ENCODE results near the gene ADCY6.

The ADCY6 gene

DNA sequence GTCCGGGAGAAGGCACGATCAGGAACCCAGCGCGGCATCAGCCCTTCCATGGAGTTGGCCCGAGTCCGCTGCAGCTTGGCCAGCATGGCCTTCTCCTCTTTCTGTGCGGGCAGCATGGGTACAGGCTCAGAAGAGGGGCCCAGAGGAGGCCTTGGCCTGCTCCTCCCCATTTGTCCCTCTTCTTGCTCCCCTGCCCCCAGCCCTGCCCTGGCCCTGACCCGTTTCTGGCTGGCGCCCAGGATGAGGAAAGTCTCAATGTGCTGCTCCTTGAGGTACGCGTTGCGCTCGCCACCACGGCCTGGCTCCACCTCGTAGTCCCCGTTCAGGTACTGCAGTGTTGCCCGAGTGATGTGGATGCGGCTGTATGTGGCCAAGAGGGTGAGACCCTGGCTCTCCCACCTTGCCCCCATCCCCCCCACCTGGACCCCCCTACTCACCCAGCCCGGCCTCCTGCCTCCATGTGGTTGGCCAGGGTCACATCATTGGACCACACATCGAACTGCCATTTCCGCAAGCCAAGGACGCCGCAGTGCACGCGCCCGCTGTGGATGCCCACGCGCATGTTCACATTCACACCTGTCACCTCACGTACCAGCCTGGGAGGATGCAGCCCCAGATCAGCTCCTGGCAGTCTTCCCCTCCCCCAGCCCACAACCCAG lies 12.8 kb downstream of the ADCY6 start:
- DNase-seq (ENCODE audit: extremely low read depth, low read depth) = no peak
- no peak for TF ChIP-seq CTCF (IDR thresholded peaks at IDR 0.05; ENCODE audit: low read depth, low read length)

DNA sequence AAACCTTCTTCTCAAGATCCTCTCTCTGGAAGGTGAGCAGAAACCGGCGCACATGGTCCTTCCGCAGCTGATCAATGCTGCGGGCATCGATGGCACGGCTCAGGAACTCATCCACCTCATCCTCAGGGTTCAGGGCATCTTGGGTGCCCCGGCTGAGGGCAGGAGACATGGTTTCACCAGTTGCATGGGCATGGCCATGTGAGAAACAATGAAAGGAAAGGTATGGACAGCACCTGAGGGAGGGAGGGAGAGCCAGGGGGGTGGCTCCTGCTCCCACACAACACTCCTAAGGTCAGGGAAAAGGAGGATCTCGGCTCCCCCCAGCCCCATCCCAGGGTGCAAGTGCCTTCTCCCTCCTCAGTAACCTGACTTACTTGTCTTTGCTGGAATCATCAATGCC lies 13.6 kb downstream of the ADCY6 start:
- DNase-seq (ENCODE audit: extremely low read depth, low read depth) = no peak
- TF ChIP-seq CTCF (IDR thresholded peaks at IDR 0.05; ENCODE audit: low read depth, low read length) = no peak

GRCh38 chr12:48774516-48774915 lies 14.4 kb downstream of the ADCY6 start:
- TF ChIP-seq CTCF (IDR thresholded peaks at IDR 0.05; ENCODE audit: low read depth, low read length) = no peak
- DNase-seq (ENCODE audit: extremely low read depth, low read depth) = no peak

DNA sequence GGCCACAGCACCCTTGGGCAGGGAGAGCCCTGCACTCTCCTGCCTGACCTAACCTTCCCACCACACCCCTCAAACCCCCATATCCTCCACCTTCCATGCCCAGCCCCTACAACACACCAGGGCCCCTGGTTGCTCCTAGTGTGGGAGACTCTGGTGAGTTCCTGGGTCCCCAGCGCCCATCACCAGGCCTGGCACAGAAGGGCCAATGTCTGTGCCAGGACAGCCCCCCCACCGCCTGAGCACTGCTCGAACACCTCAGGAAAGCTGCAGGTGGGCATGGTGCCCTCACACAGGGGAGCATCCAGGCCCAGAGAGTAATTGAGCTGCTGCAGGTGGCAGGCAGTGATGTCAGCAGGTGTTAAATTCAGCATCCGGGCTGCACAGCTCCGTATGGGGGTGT lies 15.2 kb downstream of the ADCY6 start:
- no peak for TF ChIP-seq CTCF (IDR thresholded peaks at IDR 0.05; ENCODE audit: low read depth, low read length)
- DNase-seq (ENCODE audit: extremely low read depth, low read depth) = no peak

GRCh38 chr12:48771588-48772112 lies 17.2 kb downstream of the ADCY6 start:
- no peak for TF ChIP-seq CTCF (IDR thresholded peaks at IDR 0.05; ENCODE audit: low read depth, low read length)

DNA sequence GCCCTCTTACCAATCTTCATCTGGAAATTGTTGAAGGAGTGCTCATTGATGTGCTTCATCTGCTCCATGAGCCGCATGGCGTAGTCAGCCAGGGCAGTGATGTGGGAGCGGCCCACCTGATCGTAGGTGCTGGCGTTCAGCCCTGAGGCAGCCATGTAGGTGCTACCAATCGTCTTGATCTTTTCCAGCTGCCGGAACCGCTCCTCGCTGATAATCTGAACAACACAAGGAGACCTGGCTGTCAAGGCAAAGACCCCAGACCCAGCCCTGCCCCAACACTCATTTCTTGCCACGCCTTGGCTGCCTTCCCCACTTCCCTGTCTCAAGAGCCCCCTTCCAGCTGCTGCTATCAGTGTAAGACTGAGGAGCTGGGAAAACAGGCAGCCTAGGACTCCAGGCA lies 18.1 kb downstream of the ADCY6 start:
- DNase-seq (ENCODE audit: extremely low read depth, low read depth) = no peak
- TF ChIP-seq CTCF (IDR thresholded peaks at IDR 0.05; ENCODE audit: low read depth, low read length) = no peak

More at GRCh38 chr12:48771588-48772112, 17.2 kb downstream of the ADCY6 start:
- no peak for DNase-seq (ENCODE audit: extremely low read depth, low read depth)

DNA sequence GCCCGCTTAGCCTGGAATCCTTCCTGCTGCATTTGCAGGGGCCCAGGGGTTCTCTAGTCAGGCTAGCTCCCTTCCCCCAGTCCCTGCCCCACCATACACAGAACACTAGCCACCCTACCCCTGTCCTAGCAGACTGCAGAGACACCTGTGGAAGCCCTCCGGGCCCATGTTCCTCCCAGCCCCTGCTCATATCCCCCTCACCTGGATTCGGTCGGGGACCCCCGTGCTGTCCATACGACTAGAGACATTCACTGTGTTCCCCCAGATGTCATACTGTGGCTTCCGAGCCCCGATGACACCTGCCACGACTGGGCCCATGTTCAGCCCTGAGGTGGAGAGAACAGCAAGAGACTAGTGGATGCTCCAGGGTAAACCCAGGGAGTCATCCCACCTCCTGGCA lies 20.2 kb downstream of the ADCY6 start:
- TF ChIP-seq CTCF (IDR thresholded peaks at IDR 0.05; ENCODE audit: low read depth, low read length) = no peak
- no peak for DNase-seq (ENCODE audit: extremely low read depth, low read depth)

All from AG09319 (cell line).